HepG2 (cell line): ENCODE results near the gene MBLAC1. TPM values are rescaled to one million over a fixed set of nuclear protein-coding genes. Genes with fewer than 3 reads are reported as not detected.

Experiments
- ATAC-seq: fragments of 200-7000 bp; cut with Tn5 transposase; 3 replicates; pipeline ENCODE4 v1.9.1; 2020; ENCODE audit warnings: mild to moderate bottlenecking, moderate library complexity
- BruUV-seq: library from RNA; stranded (reverse); fragments of 400-500 nt; replicated peaks from 2 replicates; lab custom pipeline; 2021; lab: Mats Ljungman, UMichigan
- CTCF ChIA-PET: fragments of 300-600 bp; formaldehyde crosslinking; extraction: SDS; loops from one replicate; lab custom pipeline; 2021; ENCODE audit warnings: low total read pairs, inconsistent platforms, low intra/inter-chr PET ratio; lab: Yijun Ruan, JAX
- POLR2A ChIA-PET: fragments of 350-600 bp; sonication (Branson Sonifier 250); formaldehyde crosslinking; loops from one replicate; lab custom pipeline; 2020; ENCODE audit warnings: antibody characterized with exemption, inconsistent platforms; lab: Yijun Ruan, JAX
- DNase-seq: peaks from one replicate; pipeline ENCODE4 v3.0.0-alpha.2; 2015; ENCODE audit warnings: low spot score
- FAIRE-seq: peaks from 3 replicates; lab custom pipeline; 2011; peaks lifted over from hg19 to GRCh38; lab: Jason Lieb, UNC
- H2AFZ ChIP-seq: one replicate; pipeline ENCODE4 v1.6.1; 2011; ENCODE audit warnings: low read length, inconsistent platforms
- H3K27ac ChIP-seq: fragments of 300-600 bp; 3 replicates; pipeline ENCODE4 v1.8.0; 2011; ENCODE audit warnings: mixed run types, mild to moderate bottlenecking, mixed read lengths, low read length, inconsistent platforms; ENCODE audit not compliant: insufficient read depth; ENCODE audit errors: extremely low read length
- H3K27me3 ChIP-seq, 2 experiments: fragments of 200-600 bp in 1 of 2; 2 replicates in 1 of 2; 3 replicates in 1 of 2; pipeline versions ENCODE4 v1.6.0 to v1.8.0; 2011; ENCODE audit warnings: low read length in 2 of 2, mild to moderate bottlenecking in 2 of 2, moderate library complexity in 2 of 2, inconsistent platforms in 1 of 2; ENCODE audit not compliant: insufficient read depth in 2 of 2, control insufficient read depth in 1 of 2
- H3K36me3 ChIP-seq, 2 experiments: fragments of 200-600 bp in 1 of 2; replicated peaks in 1 of 2; 2 replicates in 1 of 2; 3 replicates in 1 of 2; pipeline versions ENCODE4 v1.5.1 to v1.8.0; 2011; ENCODE audit warnings: low read length in 2 of 2, inconsistent platforms in 1 of 2; ENCODE audit not compliant: insufficient read depth in 2 of 2, control insufficient read depth in 1 of 2
- H3K4me1 ChIP-seq: 2 replicates; pipeline ENCODE4 v1.5.1; 2012; ENCODE audit warnings: low read length, inconsistent platforms; ENCODE audit not compliant: insufficient read depth
- H3K4me2 ChIP-seq: 2 replicates; pipeline ENCODE4 v1.6.0; 2011; ENCODE audit warnings: low read depth, low read length, inconsistent platforms
- H3K4me3 ChIP-seq, 3 experiments: fragments of 200-600 bp in 1 of 3; sonication (generic), shearing (Covaris generic) in 1 of 3; replicated peaks in 1 of 3; 2 replicates each; pipeline ENCODE4 v1.5.1; 2011 to 2016; ENCODE audit warnings: low read length in 3 of 3, inconsistent platforms in 2 of 3, low read depth in 2 of 3, mild to moderate bottlenecking in 2 of 3, control low read depth in 1 of 3, mixed read lengths in 1 of 3; ENCODE audit not compliant: insufficient read depth in 1 of 3
- H3K79me2 ChIP-seq: one replicate; pipeline ENCODE4 v1.6.1; 2011; ENCODE audit warnings: low read length, inconsistent platforms; ENCODE audit not compliant: insufficient read depth
- H3K9ac ChIP-seq: 2 replicates; pipeline ENCODE4 v1.6.0; 2011; ENCODE audit warnings: mild to moderate bottlenecking, low read depth, low read length, inconsistent platforms; ENCODE audit not compliant: insufficient read depth
- H3K9me3 ChIP-seq: 2 replicates; pipeline ENCODE4 v1.5.1; 2012; ENCODE audit warnings: mild to moderate bottlenecking, low read length
- H4K20me1 ChIP-seq: 2 replicates; pipeline ENCODE4 v1.6.0; 2011; ENCODE audit warnings: inconsistent platforms, mild to moderate bottlenecking, low read length, moderate library complexity; ENCODE audit not compliant: insufficient read depth
- AHR ChIP-seq: IDR thresholded peaks from 2 replicates; pipeline ENCODE4 v1.6.1; 2018; ENCODE audit warnings: missing genetic modification reagents, missing compliant biosample characterization
- KIAA2018 ChIP-seq: sonication (generic); formaldehyde crosslinking; IDR thresholded peaks from 2 replicates; pipeline ENCODE4 v1.5.0; 2020; ENCODE audit warnings: mild to moderate bottlenecking, missing genetic modification reagents, borderline replicate concordance
- NRL ChIP-seq: sonication (generic); formaldehyde crosslinking; IDR thresholded peaks from 2 replicates; pipeline ENCODE4 v1.5.0; 2020; ENCODE audit warnings: missing genetic modification reagents, mild to moderate bottlenecking, moderate library complexity, borderline replicate concordance
- REPIN1 ChIP-seq: sonication (generic); formaldehyde crosslinking; IDR thresholded peaks from 2 replicates; pipeline ENCODE4 v1.8.0; 2022; ENCODE audit warnings: missing genetic modification reagents, low read depth, mild to moderate bottlenecking, borderline replicate concordance
- SMARCC2 ChIP-seq: fragments of 450-650 bp; IDR thresholded peaks from 2 replicates; pipeline ENCODE4 v1.6.1; 2017; ENCODE audit warnings: antibody characterized with exemption, mild to moderate bottlenecking
- STAT5B ChIP-seq: sonication (generic); formaldehyde crosslinking; IDR thresholded peaks from 2 replicates; pipeline ENCODE4 v1.4.0; 2020; ENCODE audit warnings: missing genetic modification reagents
- ZBTB46 ChIP-seq: sonication (generic); formaldehyde crosslinking; IDR thresholded peaks from 2 replicates; pipeline ENCODE4 v1.4.0; 2020; ENCODE audit warnings: mild to moderate bottlenecking, missing genetic modification reagents, borderline replicate concordance
- ZBTB8A ChIP-seq: sonication (generic); formaldehyde crosslinking; IDR thresholded peaks from 2 replicates; pipeline ENCODE4 v1.4.0; 2020; ENCODE audit warnings: mild to moderate bottlenecking, low read depth, missing genetic modification reagents, borderline replicate concordance
- ZNF414 ChIP-seq: sonication (generic); formaldehyde crosslinking; IDR thresholded peaks from 2 replicates; pipeline ENCODE4 v1.5.0; 2020; ENCODE audit warnings: missing genetic modification reagents
- ZNF652 ChIP-seq: IDR thresholded peaks from 2 replicates; pipeline ENCODE4 v1.6.1; 2016; ENCODE audit warnings: low read depth, borderline replicate concordance
- ZSCAN20 ChIP-seq: sonication (generic); formaldehyde crosslinking; IDR thresholded peaks from 2 replicates; pipeline ENCODE4 v1.4.0; 2020; ENCODE audit warnings: missing genetic modification reagents, mild to moderate bottlenecking, borderline replicate concordance
- WGBS: methylation state at CpG from one replicate; pipeline ENCODE4 v1.1.6; 2017; ENCODE audit warnings: low lambda C conversion rate; 5-methylcytosine and 5-hydroxymethylcytosine counted together
- in situ Hi-C: cut with HindIII; loops from 2 replicates; pipeline ENCODE4 v1.10.0; 2017; ENCODE audit warnings: low pct_unique_long_range_greater_than_20kb; ENCODE audit not compliant: extremely low pct_ligation_motif_present
- intact Hi-C: fragments of 100-400 bp; cut with micrococcal nuclease; formaldehyde crosslinking; loops from one replicate; pipeline ENCODE4 v1.10.0; 2022; ENCODE audit not compliant: unreplicated experiment
- polyA plus RNA-seq, 8 experiments: library from polyadenylated mRNA; depleted of rRNA in 3 of 8; stranded (reverse) in 7 of 8; unstranded in 1 of 8; fragments of >200 nt; fragmentation: Illumina TruSeq in 4 of 8; extraction: Trizol in 4 of 8; gene quantifications; 2 replicates each; pipeline versions ENCODE4 v1.2.1 to v1.2.3, GENCODE V29; 2011 to 2016; ENCODE audit warnings: low read depth in 4 of 8, missing spikeins in 1 of 8, mixed read lengths in 1 of 8; ENCODE audit not compliant: insufficient read depth in 1 of 8
- total RNA-seq, 5 experiments: library from RNA; depleted of rRNA; stranded (reverse); fragments of >200 nt; fragmentation: Illumina TruSeq; extraction: Trizol; gene quantifications; 2 replicates each; pipeline ENCODE4 v1.2.3, GENCODE V29; 2016; ENCODE audit warnings: low read depth in 1 of 5
- TF ChIP-seq, protein P1 (sequence below): sonication (generic); formaldehyde crosslinking; IDR thresholded peaks from 2 replicates; pipeline ENCODE4 v1.4.0; 2020; ENCODE audit warnings: mild to moderate bottlenecking, missing genetic modification reagents
- TF ChIP-seq, protein P2 (sequence below): IDR thresholded peaks from 2 replicates; pipeline ENCODE4 v1.6.1; 2016; ENCODE audit warnings: control low read depth

MBLAC1 gene
- total and polyA plus RNA-seq, 2 of the 13 experiments (the other 11 are each of a cell fraction or from before 2014, with no cell fraction given), result 0.79 to 2.1 TPM

GRCh38 chr7:100105534-100105933, 21.2 kb upstream of the MBLAC1 start:
- Histone ChIP-seq H3K9ac (no peak overlapping the region), H2AFZ (no peak overlapping the region), H3K9me3 (no peaks in the 10 kb centered on the region), H3K4me1 (peaks cover 8% of the 10 kb centered on the region; the same call in 1 of the 2 replicates), H3K27me3 (no peaks in the 10 kb centered on the region), H4K20me1 (no peaks in the 10 kb centered on the region), H3K4me2 (no peak overlapping the region), H3K36me3 (peaks cover 6 to 18% of the 10 kb centered on the region in 2 experiments; a peak in 4 of 5 replicates), H3K79me2 (peaks cover 3% of the 10 kb centered on the region), H3K27ac (no peak overlapping the region), H3K4me3 (no peak overlapping the region)
- FAIRE-seq, result no peak
- DNase-seq, result no peak
- ChIA-PET POLR2A (no interaction called here), CTCF (no interaction called here)
- ATAC-seq, result no peak
- intact Hi-C loops, result no loop called here
- in situ Hi-C loops, result no loop called here
- 94% methylated on average over 4 of the region's 4 CpGs for WGBS
- BruUV-seq, result no TSS peak
- TF ChIP-seq AHR (CRISPR knock-in tag) (no peak), ZNF414 (no peak), ZSCAN20 (CRISPR knock-in tag) (no peak), STAT5B (CRISPR knock-in tag) (no peak), ZNF652 (CRISPR knock-in tag) (no peak), ZBTB8A (CRISPR knock-in tag) (no peak), NRL (no peak), ZBTB46 (CRISPR knock-in tag) (no peak), SMARCC2 (no peak), REPIN1 (CRISPR knock-in tag) (no peak), KIAA2018 (CRISPR knock-in tag) (no peak)
- TF ChIP-seq, protein P1, sequence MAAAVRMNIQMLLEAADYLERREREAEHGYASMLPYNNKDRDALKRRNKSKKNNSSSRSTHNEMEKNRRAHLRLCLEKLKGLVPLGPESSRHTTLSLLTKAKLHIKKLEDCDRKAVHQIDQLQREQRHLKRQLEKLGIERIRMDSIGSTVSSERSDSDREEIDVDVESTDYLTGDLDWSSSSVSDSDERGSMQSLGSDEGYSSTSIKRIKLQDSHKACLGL (CRISPR knock-in tag), result no peak
- TF ChIP-seq, protein P2, sequence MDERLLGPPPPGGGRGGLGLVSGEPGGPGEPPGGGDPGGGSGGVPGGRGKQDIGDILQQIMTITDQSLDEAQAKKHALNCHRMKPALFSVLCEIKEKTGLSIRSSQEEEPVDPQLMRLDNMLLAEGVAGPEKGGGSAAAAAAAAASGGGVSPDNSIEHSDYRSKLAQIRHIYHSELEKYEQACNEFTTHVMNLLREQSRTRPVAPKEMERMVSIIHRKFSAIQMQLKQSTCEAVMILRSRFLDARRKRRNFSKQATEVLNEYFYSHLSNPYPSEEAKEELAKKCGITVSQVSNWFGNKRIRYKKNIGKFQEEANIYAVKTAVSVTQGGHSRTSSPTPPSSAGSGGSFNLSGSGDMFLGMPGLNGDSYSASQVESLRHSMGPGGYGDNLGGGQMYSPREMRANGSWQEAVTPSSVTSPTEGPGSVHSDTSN (CRISPR knock-in tag), result no peak
